Panc1 (cell line): ENCODE measurements around the gene IKZF3. TPM values are rescaled to one million over a fixed set of nuclear protein-coding genes. Genes with fewer than 3 reads are reported as not detected.

Source experiments
- ATAC-seq: fragments of 200-7000 bp; cut with Tn5 transposase; 2 replicates; pipeline ENCODE4 v1.9.1; 2020; ENCODE audit warnings: mild to moderate bottlenecking, moderate library complexity
- BruUV-seq: library from RNA; stranded (reverse); fragments of 400-500 nt; replicated peaks from 2 replicates; lab custom pipeline; 2021; lab: Mats Ljungman, UMichigan
- CTCF ChIA-PET: fragments of 300-600 bp; sonication (Branson Sonifier 250); formaldehyde crosslinking; loops from one replicate; lab custom pipeline; 2022; ENCODE audit warnings: antibody characterized with exemption; lab: Charles Lee
- POLR2A ChIA-PET: fragments of 300-600 bp; sonication (Branson Sonifier 250); formaldehyde crosslinking; loops from one replicate; lab custom pipeline; 2022; ENCODE audit warnings: antibody characterized with exemption; lab: Charles Lee
- DNase-seq: peaks from one replicate; pipeline ENCODE4 v3.0.0-alpha.2; 2010; ENCODE audit warnings: low read depth, low spot score
- H3K27ac ChIP-seq: 2 replicates; pipeline ENCODE4 v1.5.1; 2011; ENCODE audit warnings: mild to moderate bottlenecking, low read length, inconsistent platforms
- H3K27me3 ChIP-seq: fragments of 200-500 bp; sonication (Bioruptor generic); 2 replicates; pipeline ENCODE4 v1.6.0; 2014; ENCODE audit warnings: low read length, inconsistent platforms; ENCODE audit not compliant: control insufficient read depth, insufficient read depth
- H3K36me3 ChIP-seq: fragments of 200-500 bp; sonication (Bioruptor generic); 2 replicates; pipeline ENCODE4 v1.5.1; 2014; ENCODE audit warnings: inconsistent platforms, mild to moderate bottlenecking, low read length, moderate library complexity; ENCODE audit not compliant: control insufficient read depth, insufficient read depth
- H3K4me1 ChIP-seq: 2 replicates; pipeline ENCODE4 v1.5.1; 2011; ENCODE audit warnings: inconsistent platforms, mild to moderate bottlenecking, low read length, moderate library complexity; ENCODE audit not compliant: control insufficient read depth, insufficient read depth
- H3K4me3 ChIP-seq, 2 experiments: 2 replicates each; pipeline ENCODE4 v1.5.1; 2011 to 2012; ENCODE audit warnings: low read depth in 2 of 2, low read length in 2 of 2, mild to moderate bottlenecking in 2 of 2, inconsistent platforms in 1 of 2, moderate library complexity in 1 of 2
- H3K9me3 ChIP-seq: fragments of 200-500 bp; sonication (Bioruptor generic); 2 replicates; pipeline ENCODE4 v1.5.1; 2014; ENCODE audit warnings: low read depth, mild to moderate bottlenecking, inconsistent platforms, low read length, moderate library complexity; ENCODE audit not compliant: control insufficient read depth, insufficient read depth
- CTCF ChIP-seq: fragments of 450-650 bp; IDR thresholded peaks from 2 replicates; pipeline ENCODE4 v1.5.1; 2017; ENCODE audit warnings: mild to moderate bottlenecking
- POLR2AphosphoS5 ChIP-seq: IDR thresholded peaks from 2 replicates; pipeline ENCODE4 v1.6.1; 2012; ENCODE audit warnings: mild to moderate bottlenecking, low read depth, low read length, moderate library complexity
- REST ChIP-seq, 2 experiments: IDR thresholded peaks; 2 replicates each; pipeline ENCODE4 v1.6.1; 2011 to 2012; ENCODE audit warnings: low read depth in 2 of 2, control low read depth in 1 of 2, low read length in 1 of 2, mild to moderate bottlenecking in 1 of 2, moderate library complexity in 1 of 2; ENCODE audit not compliant: insufficient read depth in 1 of 2
- SIN3A ChIP-seq: IDR thresholded peaks from 2 replicates; pipeline ENCODE4 v1.6.1; 2012; ENCODE audit warnings: low read depth, mild to moderate bottlenecking, low read length, moderate library complexity, borderline replicate concordance; ENCODE audit not compliant: insufficient read depth
- TCF7L2 ChIP-seq: IDR thresholded peaks from 2 replicates; pipeline ENCODE4 v1.6.1; 2011; ENCODE audit warnings: mild to moderate bottlenecking, low read depth, low read length, inconsistent platforms
- in situ Hi-C: cut with HindIII; loops from 2 replicates; pipeline ENCODE4 v1.10.0; 2016; ENCODE audit warnings: low sequenced_read_pairs, low pct_unique_long_range_greater_than_20kb
- intact Hi-C: fragments of 100-400 bp; cut with micrococcal nuclease; formaldehyde crosslinking; loops from one replicate; pipeline ENCODE4 v1.10.0; 2022; ENCODE audit not compliant: unreplicated experiment
- total RNA-seq: library from RNA; stranded (reverse); gene quantifications from one replicate; pipeline ENCODE4 v1.2.1, GENCODE V29; 2021; ENCODE audit not compliant: unreplicated experiment

IKZF3 gene
- total RNA-seq, 1 experiment from 2014 or later = 0.59 TPM

- ChIA-PET POLR2A (no interaction called here), CTCF (no interaction called here)
- Histone ChIP-seq H3K4me3 (no peak overlapping the region), H3K27me3 (peaks cover 14% of the 10 kb centered on the region), H3K4me1 (no peaks in the 10 kb centered on the region), H3K36me3 (no peaks in the 10 kb centered on the region), H3K9me3 (no peaks in the 10 kb centered on the region), H3K27ac (no peak overlapping the region)
- DNase-seq (no peak), ATAC-seq (no peak)
- no peak for TF ChIP-seq REST (IDR thresholded peaks at IDR 0.05; ENCODE audit: insufficient read depth in 1 of 2, low read depth in 2 of 2, low read length in 1 of 2)
- no peak for TF ChIP-seq TCF7L2
- TF ChIP-seq POLR2AphosphoS5 = no peak
- TF ChIP-seq CTCF = no peak
- no peak for TF ChIP-seq SIN3A
- no TSS peak for BruUV-seq
- in situ Hi-C loops = no loop called here
- intact Hi-C loops = no loop called here
Observed at GRCh38 chr17:39777534-39778365, 86.4 kb downstream of the IKZF3 start.

- CTCF ChIA-PET = no interaction called here
- H3K9me3 ChIP-seq = no peaks in the 10 kb centered on the region
- ATAC-seq (no peak), DNase-seq (no peak)
- intact Hi-C loops (no loop called here), in situ Hi-C loops (no loop called here)
- BruUV-seq = no TSS peak
- H3K4me1 ChIP-seq = no peaks in the 10 kb centered on the region
- peaks cover 12% of the 10 kb centered on the region; the same call in 1 of the 2 replicates for H3K27me3 ChIP-seq
- no peaks in the 10 kb centered on the region for H3K36me3 ChIP-seq
- POLR2A ChIA-PET = interaction anchor here (0.6 kb wide), 1 partner anchor 108 kb away, joined by 6 read pairs; no protein-coding TSS in a partner anchor
- no peak overlapping the region for H3K27ac ChIP-seq
- TF ChIP-seq SIN3A (no peak), POLR2AphosphoS5 (no peak), CTCF (no peak), REST (IDR thresholded peaks at IDR 0.05; ENCODE audit: insufficient read depth in 1 of 2, low read depth in 2 of 2, low read length in 1 of 2) (no peak), TCF7L2 (no peak)
- no peak overlapping the region for H3K4me3 ChIP-seq
Observed at GRCh38 chr17:39776252-39776651, 87.9 kb downstream of the IKZF3 start.
